WTC11 (cell line): ENCODE data around the gene BSN.

Experiments used
- ATF1 ChIP-seq: sonication (generic); formaldehyde crosslinking; IDR thresholded peaks from 2 replicates; pipeline ENCODE4 v1.8.1; 2023; ENCODE audit warnings: mild to moderate bottlenecking, moderate library complexity, missing genetic modification reagents
- TF ChIP-seq, protein P1 (sequence below): sonication (generic); formaldehyde crosslinking; IDR thresholded peaks from 2 replicates; pipeline ENCODE4 v1.8.0; 2023; ENCODE audit warnings: mild to moderate bottlenecking, missing genetic modification reagents

DNA sequence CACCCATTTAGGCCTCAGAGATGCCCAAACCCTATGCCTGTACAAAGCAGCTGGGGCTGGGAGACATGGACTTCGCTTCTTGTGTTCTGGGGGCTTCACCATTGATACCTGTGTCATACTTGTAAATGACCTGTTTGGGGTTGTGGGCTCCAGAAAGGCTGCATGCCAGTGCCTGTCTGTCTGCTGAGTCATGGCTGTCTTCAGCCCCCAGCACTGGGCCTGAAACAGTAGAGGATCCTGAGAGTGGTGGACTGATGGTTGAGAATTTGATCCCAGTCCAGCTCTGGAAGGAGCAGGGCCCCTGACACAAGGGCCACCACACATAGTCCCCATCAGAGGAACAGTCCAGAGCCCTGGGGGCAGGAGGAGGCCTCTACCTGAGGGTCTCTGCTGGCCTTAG lies 95.3 kb downstream of the BSN start:
- TF ChIP-seq ATF1 (CRISPR knock-in tag) = no peak
- TF ChIP-seq, protein P1, sequence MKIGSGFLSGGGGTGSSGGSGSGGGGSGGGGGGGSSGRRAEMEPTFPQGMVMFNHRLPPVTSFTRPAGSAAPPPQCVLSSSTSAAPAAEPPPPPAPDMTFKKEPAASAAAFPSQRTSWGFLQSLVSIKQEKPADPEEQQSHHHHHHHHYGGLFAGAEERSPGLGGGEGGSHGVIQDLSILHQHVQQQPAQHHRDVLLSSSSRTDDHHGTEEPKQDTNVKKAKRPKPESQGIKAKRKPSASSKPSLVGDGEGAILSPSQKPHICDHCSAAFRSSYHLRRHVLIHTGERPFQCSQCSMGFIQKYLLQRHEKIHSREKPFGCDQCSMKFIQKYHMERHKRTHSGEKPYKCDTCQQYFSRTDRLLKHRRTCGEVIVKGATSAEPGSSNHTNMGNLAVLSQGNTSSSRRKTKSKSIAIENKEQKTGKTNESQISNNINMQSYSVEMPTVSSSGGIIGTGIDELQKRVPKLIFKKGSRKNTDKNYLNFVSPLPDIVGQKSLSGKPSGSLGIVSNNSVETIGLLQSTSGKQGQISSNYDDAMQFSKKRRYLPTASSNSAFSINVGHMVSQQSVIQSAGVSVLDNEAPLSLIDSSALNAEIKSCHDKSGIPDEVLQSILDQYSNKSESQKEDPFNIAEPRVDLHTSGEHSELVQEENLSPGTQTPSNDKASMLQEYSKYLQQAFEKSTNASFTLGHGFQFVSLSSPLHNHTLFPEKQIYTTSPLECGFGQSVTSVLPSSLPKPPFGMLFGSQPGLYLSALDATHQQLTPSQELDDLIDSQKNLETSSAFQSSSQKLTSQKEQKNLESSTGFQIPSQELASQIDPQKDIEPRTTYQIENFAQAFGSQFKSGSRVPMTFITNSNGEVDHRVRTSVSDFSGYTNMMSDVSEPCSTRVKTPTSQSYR (CRISPR knock-in tag) = no peak
